Activated CD8-positive, alpha-beta T cell treated with anti-CD3 and anti-CD28 coated beads for 36 hours (primary cell): ENCODE data around the gene SKP2. TPM values are rescaled to one million over a fixed set of nuclear protein-coding genes. Genes with fewer than 3 reads are reported as not detected.
"Not testable (repeated sequence)": the region's sequence is repeated elsewhere in the genome, so short reads cannot be mapped to it uniquely, and the experiment has no call there.

Experiments
- ATAC-seq: fragments of 200-7000 bp; cut with Tn5 transposase; one replicate; pipeline ENCODE4 v1.10.0; 2021; ENCODE audit warnings: mild to moderate bottlenecking, moderate library complexity
- CTCF ChIA-PET: fragments of 350-600 bp; sonication (Branson Sonifier 250); formaldehyde crosslinking; loops from one replicate; lab custom pipeline; 2021; ENCODE audit warnings: antibody characterized with exemption; lab: Charles Lee
- POLR2A ChIA-PET: fragments of 350-600 bp; sonication (Branson Sonifier 250); formaldehyde crosslinking; loops from one replicate; lab custom pipeline; 2021; ENCODE audit warnings: antibody characterized with exemption; lab: Charles Lee
- DNase-seq: peaks from one replicate; pipeline ENCODE4 v3.0.0-alpha.2; 2020
- H3K27ac Mint-ChIP-seq: one replicate; pipeline ENCODE4 v1.8.0; 2021; ENCODE audit warnings: mild to moderate bottlenecking, mixed read lengths
- H3K27me3 Mint-ChIP-seq: one replicate; pipeline ENCODE4 v1.8.0; 2021; ENCODE audit warnings: mixed read lengths
- H3K36me3 Mint-ChIP-seq: one replicate; pipeline ENCODE4 v1.8.0; 2021; ENCODE audit warnings: low read depth, mixed read lengths
- H3K4me1 Mint-ChIP-seq: one replicate; pipeline ENCODE4 v1.8.0; 2021; ENCODE audit warnings: low read depth, mixed read lengths
- H3K4me3 Mint-ChIP-seq: one replicate; pipeline ENCODE4 v1.8.0; 2021; ENCODE audit warnings: mild to moderate bottlenecking, moderate library complexity, mixed read lengths
- H3K9me3 Mint-ChIP-seq: one replicate; pipeline ENCODE4 v1.8.0; 2021; ENCODE audit warnings: mixed read lengths
- CTCF ChIP-seq: fragments of 200-600 bp; IDR thresholded peaks from one replicate; pipeline ENCODE4 v1.8.0; 2022; ENCODE audit warnings: antibody characterized with exemption, mild to moderate bottlenecking
- intact Hi-C: fragments of 100-400 bp; cut with micrococcal nuclease; formaldehyde crosslinking; loops from one replicate; pipeline ENCODE4 v1.10.0; 2022
- total RNA-seq, 2 experiments: library from RNA; stranded (reverse); gene quantifications; one replicate each; pipeline ENCODE4 v1.2.3, GENCODE V29; 2021

SKP2 gene
- total RNA-seq, 2 experiments from 2014 or later, result 55.8 to 60.2 TPM

GRCh38 chr5:36181774-36182173 is 29.9 kb downstream of the SKP2 start:
- H3K27ac Mint-ChIP-seq, result no peak overlapping the region
- ChIA-PET CTCF (no interaction called here), POLR2A (no interaction called here)
- H3K36me3 Mint-ChIP-seq, result peaks cover 68% of the 10 kb centered on the region
- intact Hi-C loops, result no loop called here
- peaks cover 8% of the 10 kb centered on the region for H3K4me1 Mint-ChIP-seq
- no peaks in the 10 kb centered on the region for H3K9me3 Mint-ChIP-seq
- no peak for TF ChIP-seq CTCF
- ATAC-seq (no peak), DNase-seq (no peak)
- no peaks in the 10 kb centered on the region for H3K27me3 Mint-ChIP-seq
- H3K4me3 Mint-ChIP-seq, result no peak overlapping the region

GRCh38 chr5:36184408-36184807 is 32.5 kb downstream of the SKP2 start:
- H3K27ac Mint-ChIP-seq, intact Hi-C loops: not testable (repeated sequence)

GRCh38 chr5:36193746-36194145 is 41.8 kb downstream of the SKP2 start:
- TF ChIP-seq CTCF, result no peak
- no peak for ATAC-seq
- Mint-ChIP-seq H3K4me1 (no peaks in the 10 kb centered on the region), H3K36me3 (peaks cover 52% of the 10 kb centered on the region), H3K27ac (no peak overlapping the region), H3K9me3 (peaks cover 7% of the 10 kb centered on the region), H3K4me3 (no peak overlapping the region), H3K27me3 (no peaks in the 10 kb centered on the region)
- POLR2A ChIA-PET, result no interaction called here
- CTCF ChIA-PET, result no interaction called here
- no peak for DNase-seq
- intact Hi-C loops, result no loop called here

More at GRCh38 chr5:36184408-36184807, 32.5 kb downstream of the SKP2 start:
- peaks cover 79% of the 10 kb centered on the region for H3K36me3 Mint-ChIP-seq
- peaks cover 10% of the 10 kb centered on the region for H3K9me3 Mint-ChIP-seq
- ATAC-seq, CTCF ChIA-PET, H3K4me1 Mint-ChIP-seq, POLR2A ChIA-PET, DNase-seq, H3K4me3 Mint-ChIP-seq, H3K27me3 Mint-ChIP-seq: not testable (repeated sequence)

- intact Hi-C loops, result no loop called here
- ChIA-PET CTCF (interaction anchor here (1.3 to 1.5 kb wide), 2 partner anchors 19 to 43 kb away, joined by 3 to 5 read pairs; partner anchors contain the start of gene NADK2), POLR2A (no interaction called here)
- Mint-ChIP-seq H3K27ac (no peak overlapping the region), H3K9me3 (no peaks in the 10 kb centered on the region), H3K27me3 (no peaks in the 10 kb centered on the region), H3K4me3 (no peak overlapping the region), H3K36me3 (peaks cover 23% of the 10 kb centered on the region), H3K4me1 (no peaks in the 10 kb centered on the region)
- no peak for TF ChIP-seq CTCF
- DNase-seq (no peak), ATAC-seq (no peak)
Observed at GRCh38 chr5:36198281-36198680, 46.4 kb downstream of the SKP2 start.

GRCh38 chr5:36198783-36199182 is 46.9 kb downstream of the SKP2 start:
- ATAC-seq, H3K27ac Mint-ChIP-seq, H3K9me3 Mint-ChIP-seq, H3K27me3 Mint-ChIP-seq, H3K4me1 Mint-ChIP-seq, DNase-seq, H3K4me3 Mint-ChIP-seq, POLR2A ChIA-PET, intact Hi-C loops: not testable (repeated sequence)
- CTCF ChIA-PET, result interaction anchor here (1.3 to 1.5 kb wide), 2 partner anchors 19 to 43 kb away, joined by 3 to 5 read pairs; partner anchors contain the start of gene NADK2
- H3K36me3 Mint-ChIP-seq, result peaks cover 21% of the 10 kb centered on the region

- TF ChIP-seq CTCF, result no peak
- peaks cover 21% of the 10 kb centered on the region for H3K36me3 Mint-ChIP-seq
- POLR2A ChIA-PET, result no interaction called here
- no peak overlapping the region for H3K4me3 Mint-ChIP-seq
- no peak overlapping the region for H3K27ac Mint-ChIP-seq
- CTCF ChIA-PET, result no interaction called here
- H3K4me1 Mint-ChIP-seq, result no peaks in the 10 kb centered on the region
- H3K9me3 Mint-ChIP-seq, result no peaks in the 10 kb centered on the region
- no peaks in the 10 kb centered on the region for H3K27me3 Mint-ChIP-seq
- DNase-seq, result no peak
- no peak for ATAC-seq
- intact Hi-C loops, result no loop called here
Observed at GRCh38 chr5:36199620-36200019, 47.7 kb downstream of the SKP2 start.
